Stomach (tissue), 9 donors: Measurements from ENCODE around the gene SLC16A9. TPM values are rescaled to one million over a fixed set of nuclear protein-coding genes. Genes with fewer than 3 reads are reported as not detected.

Experiments used
- DNase-seq, 2 donors: peaks; one replicate each; pipeline versions ENCODE4 v3.0.0 to v3.0.0-alpha.2; 2013 to 2019
- H3K27ac ChIP-seq, 5 donors: fragments of 200-600 bp in 4 of 5; sonication (generic) in 4 of 5; one replicate each; pipeline ENCODE4 v1.5.1; 2013 to 2019; ENCODE audit warnings: mild to moderate bottlenecking in 1 of 5, moderate library complexity in 1 of 5
- H3K27me3 ChIP-seq, 3 donors: fragments of 200-600 bp; sonication (generic); one replicate each; pipeline ENCODE4 v1.5.1; 2017 to 2019; ENCODE audit warnings: mixed run types in 1 of 3
- H3K36me3 ChIP-seq, 4 donors: fragments of 200-600 bp; sonication (generic); 1 replicate in 3 of 4; 2 replicates in 1 of 4; pipeline ENCODE4 v1.5.1; 2016 to 2019
- H3K4me1 ChIP-seq, 4 donors: fragments of 200-600 bp; sonication (generic); one replicate each; pipeline ENCODE4 v1.5.1; 2016 to 2019
- H3K4me3 ChIP-seq, 4 donors: fragments of 200-600 bp; sonication (generic) in 3 of 4; one replicate each; pipeline ENCODE4 v1.5.1; 2016 to 2019; ENCODE audit warnings: mild to moderate bottlenecking in 1 of 4
- H3K9me3 ChIP-seq, 4 donors: fragments of 200-600 bp; sonication (generic); one replicate each; pipeline ENCODE4 v1.5.1; 2016 to 2019
- CTCF ChIP-seq, 7 experiments: fragments of 450-650 bp in 4 of 7; fragments of 200-600 bp in 3 of 7; sonication (generic) in 3 of 7; IDR thresholded peaks; one replicate each; pipeline ENCODE4 v1.5.1; 2016 to 2019; ENCODE audit warnings: antibody characterized with exemption in 7 of 7, control low read depth in 2 of 7, mild to moderate bottlenecking in 1 of 7
- EP300 ChIP-seq: sonication (generic); formaldehyde crosslinking; IDR thresholded peaks from one replicate; pipeline ENCODE4 v1.6.1; 2017; ENCODE audit warnings: antibody characterized with exemption
- POLR2A ChIP-seq, 4 donors: fragments of 450-650 bp; IDR thresholded peaks; one replicate each; pipeline ENCODE4 v1.6.1; 2016; ENCODE audit warnings: antibody characterized with exemption in 4 of 4, control low read depth in 2 of 4, mild to moderate bottlenecking in 1 of 4, moderate library complexity in 1 of 4
- POLR2AphosphoS5 ChIP-seq, 3 donors: sonication (generic); formaldehyde crosslinking; IDR thresholded peaks; one replicate each; pipeline ENCODE4 v1.6.1; 2016; ENCODE audit warnings: antibody characterized with exemption in 3 of 3
- WGBS, 5 donors: extraction: QIAGEN DNeasy Blood & Tissue Kit in 3 of 5; methylation state at CpG; one replicate each; pipeline versions ENCODE4 v1.1.5 to v1.1.7; 2013 to 2018; 5-methylcytosine and 5-hydroxymethylcytosine counted together
- intact Hi-C: fragments of 100-400 bp; cut with DNase I; formaldehyde crosslinking; loops from one replicate; pipeline ENCODE4 v1.15.1; 2023; ENCODE audit warnings: low total_unique reads
- polyA plus RNA-seq, 3 donors: library from polyadenylated mRNA; stranded (reverse); fragments of 200-250 nt; gene quantifications; one replicate each; pipeline ENCODE4 v1.2.3, GENCODE V29; 2013
- total RNA-seq, 5 donors: library from RNA; depleted of rRNA; stranded (reverse); fragments of >200 nt; gene quantifications; one replicate each; pipeline versions ENCODE4 v1.1.0 to v1.2.3, GENCODE V29; 2014 to 2016
- donor health status: healthy with polysubstance abuse.
- donor health status: Bipolar disorder and iron deficiency.
- donor health status: healthy.

The SLC16A9 gene
- total and polyA plus RNA-seq, 8 donors = 0.06 to 17.1 (median 0.91) TPM

- Histone ChIP-seq H3K9me3 (no peaks in the 10 kb centered on the region), H3K4me1 (no peaks in the 10 kb centered on the region), H3K4me3 (no peak within 1 kb of the TSS), H3K36me3 (no peaks in the 10 kb centered on the region), H3K27me3 (no peaks in the 10 kb centered on the region), H3K27ac (no peak within 1 kb of the TSS)
- WGBS, 5 donors = 51 to 65% (median 62%) methylated on average over 3 of the region's 3 CpGs
- DNase-seq = peak in 1 of 2 donors; percentile 24
- intact Hi-C loops = no loop called here
- TF ChIP-seq CTCF (IDR thresholded peaks at IDR 0.05) = no peak
- no peak for TF ChIP-seq EP300
These were observed 43.6 kb upstream of the SLC16A9 start, which contains the start of gene MRLN for GRCh38 chr10:59753267-59753666. MRLN (minus strand) TSS chr10:59753455.

- no peaks in the 10 kb centered on the region for H3K9me3 ChIP-seq
- H3K4me1 ChIP-seq = no peaks in the 10 kb centered on the region
- H3K36me3 ChIP-seq = no peaks in the 10 kb centered on the region
- DNase-seq = no peak
- intact Hi-C loops = no loop called here
- H3K27ac ChIP-seq = no peak overlapping the region
- H3K4me3 ChIP-seq = no peak overlapping the region
- H3K27me3 ChIP-seq = no peaks in the 10 kb centered on the region
- TF ChIP-seq CTCF (IDR thresholded peaks at IDR 0.05) (no peak), EP300 (no peak), POLR2AphosphoS5 (IDR thresholded peaks at IDR 0.05) (no peak), POLR2A (IDR thresholded peaks at IDR 0.05) (no peak)
- 59 to 67% (median 64%) methylated on average over 2 of the region's 2 CpGs for WGBS, 5 donors
These were observed 42.8 kb upstream of the SLC16A9 start for GRCh38 chr10:59752278-59752940.

- no peak overlapping the region for H3K4me3 ChIP-seq
- H3K36me3 ChIP-seq = no peaks in the 10 kb centered on the region
- H3K9me3 ChIP-seq = no peaks in the 10 kb centered on the region
- 68 to 84% (median 80%) methylated on average over 12 of the region's 12 CpGs for WGBS, 5 donors
- intact Hi-C loops = no loop called here
- no peaks in the 10 kb centered on the region for H3K4me1 ChIP-seq
- no peak for TF ChIP-seq POLR2AphosphoS5 (IDR thresholded peaks at IDR 0.05)
- no peak for TF ChIP-seq CTCF (IDR thresholded peaks at IDR 0.05)
- TF ChIP-seq EP300 = no peak
- no peak for TF ChIP-seq POLR2A (IDR thresholded peaks at IDR 0.05)
- H3K27ac ChIP-seq = no peak overlapping the region
- no peaks in the 10 kb centered on the region for H3K27me3 ChIP-seq
- no peak for DNase-seq
These were observed 40.7 kb upstream of the SLC16A9 start for GRCh38 chr10:59750155-59750945.

- no peak overlapping the region for H3K4me3 ChIP-seq
- H3K27me3 ChIP-seq = no peaks in the 10 kb centered on the region
- no peak overlapping the region for H3K27ac ChIP-seq
- TF ChIP-seq POLR2AphosphoS5 (IDR thresholded peaks at IDR 0.05) (no peak), CTCF (IDR thresholded peaks at IDR 0.05) (no peak), EP300 (no peak), POLR2A (IDR thresholded peaks at IDR 0.05) (no peak)
- no peaks in the 10 kb centered on the region for H3K9me3 ChIP-seq
- intact Hi-C loops = no loop called here
- DNase-seq = peak in 1 of 2 donors; percentile 29
- 46 to 74% (median 67%) methylated on average over 1 of the region's 1 CpG for WGBS, 5 donors
- no peaks in the 10 kb centered on the region for H3K36me3 ChIP-seq
- no peaks in the 10 kb centered on the region for H3K4me1 ChIP-seq
These were observed 39.2 kb upstream of the SLC16A9 start for GRCh38 chr10:59748834-59749233.
